Lung (tissue), 16 donors: ENCODE results near the gene EVX1. TPM values are rescaled to one million over a fixed set of nuclear protein-coding genes. Genes with fewer than 3 reads are reported as not detected.

Experiments used
- ATAC-seq: fragments of 200-7000 bp; cut with Tn5 transposase; one replicate; pipeline ENCODE4 v1.9.1; 2020; ENCODE audit warnings: moderate number of reproducible peaks; ENCODE audit not compliant: insufficient read depth, low FRiP score
- DNase-seq, 3 donors: peaks; one replicate each; pipeline ENCODE4 v3.0.0-alpha.2; 2013 to 2017
- H3K27ac ChIP-seq, 2 donors: one replicate each; pipeline ENCODE4 v1.5.1; 2013; ENCODE audit warnings: mild to moderate bottlenecking in 2 of 2, moderate library complexity in 2 of 2, control low read depth in 1 of 2, inconsistent platforms in 1 of 2, low read depth in 1 of 2, low read length in 1 of 2
- H3K27me3 ChIP-seq, 3 donors: one replicate each; pipeline ENCODE4 v1.5.1; 2013; ENCODE audit warnings: low read length in 2 of 3; ENCODE audit not compliant: control insufficient read depth in 3 of 3, insufficient read depth in 3 of 3
- H3K36me3 ChIP-seq, 4 donors: one replicate each; pipeline ENCODE4 v1.5.1; 2013; ENCODE audit warnings: low read length in 4 of 4, mild to moderate bottlenecking in 1 of 4, moderate library complexity in 1 of 4; ENCODE audit not compliant: control insufficient read depth in 4 of 4, insufficient read depth in 4 of 4
- H3K4me1 ChIP-seq, 5 donors: one replicate each; pipeline ENCODE4 v1.5.1; 2013; ENCODE audit warnings: low read length in 5 of 5, mild to moderate bottlenecking in 2 of 5, moderate library complexity in 1 of 5; ENCODE audit not compliant: control insufficient read depth in 5 of 5, insufficient read depth in 5 of 5
- H3K4me3 ChIP-seq: one replicate; pipeline ENCODE4 v1.5.1; 2013; ENCODE audit warnings: mild to moderate bottlenecking, control low read depth, moderate library complexity
- H3K9ac ChIP-seq, 2 donors: one replicate each; pipeline ENCODE4 v1.5.1; 2013; ENCODE audit warnings: low read length in 2 of 2, control low read depth in 1 of 2; ENCODE audit not compliant: insufficient read depth in 1 of 2
- H3K9me3 ChIP-seq, 4 donors: one replicate each; pipeline ENCODE4 v1.5.1; 2013; ENCODE audit warnings: low read length in 3 of 4, mild to moderate bottlenecking in 1 of 4, moderate library complexity in 1 of 4; ENCODE audit not compliant: control insufficient read depth in 4 of 4, insufficient read depth in 3 of 4
- WGBS, 2 donors: extraction: QIAGEN DNeasy Blood & Tissue Kit; methylation state at CpG; one replicate each; pipeline ENCODE4 v1.1.7; 2013; 5-methylcytosine and 5-hydroxymethylcytosine counted together
- long read RNA-seq, 5 donors: transcript quantifications; one replicate each; lab custom pipeline, GENCODE V29; 2026
- polyA plus RNA-seq, 2 donors: library from polyadenylated mRNA; stranded (reverse); fragments of 200-250 nt; gene quantifications; one replicate each; pipeline ENCODE4 v1.2.1, GENCODE V29; 2013
- total RNA-seq, 2 donors: library from RNA; depleted of rRNA in 1 of 2; stranded (reverse); fragments of >200 nt in 1 of 2; gene quantifications; one replicate each; pipeline ENCODE4 v1.2.1, GENCODE V29; 2014 to 2021
- TF ChIP-seq, protein P1 (sequence below): IDR thresholded peaks from 2 replicates; pipeline ENCODE4 v1.5.1; 2012; ENCODE audit warnings: mild to moderate bottlenecking; ENCODE audit errors: control extremely low read depth, extremely low read depth
- donor health status: control.
- donor health status: control.
- donor health status: Bipolar disorder and iron deficiency.
- donor health status: healthy.
- donor health status: DM: yes; HTN: yes; CAD: no.

EVX1 gene
- not detected for total RNA-seq
- not detected for polyA plus RNA-seq
- long read RNA-seq, donor 1, result 0 reads
- long read RNA-seq, donor 2, result 0 reads
- long read RNA-seq, donor 3, result 0 reads
- long read RNA-seq, donor 4, result 0 reads
- long read RNA-seq, donor 5, result 0 reads

DNA sequence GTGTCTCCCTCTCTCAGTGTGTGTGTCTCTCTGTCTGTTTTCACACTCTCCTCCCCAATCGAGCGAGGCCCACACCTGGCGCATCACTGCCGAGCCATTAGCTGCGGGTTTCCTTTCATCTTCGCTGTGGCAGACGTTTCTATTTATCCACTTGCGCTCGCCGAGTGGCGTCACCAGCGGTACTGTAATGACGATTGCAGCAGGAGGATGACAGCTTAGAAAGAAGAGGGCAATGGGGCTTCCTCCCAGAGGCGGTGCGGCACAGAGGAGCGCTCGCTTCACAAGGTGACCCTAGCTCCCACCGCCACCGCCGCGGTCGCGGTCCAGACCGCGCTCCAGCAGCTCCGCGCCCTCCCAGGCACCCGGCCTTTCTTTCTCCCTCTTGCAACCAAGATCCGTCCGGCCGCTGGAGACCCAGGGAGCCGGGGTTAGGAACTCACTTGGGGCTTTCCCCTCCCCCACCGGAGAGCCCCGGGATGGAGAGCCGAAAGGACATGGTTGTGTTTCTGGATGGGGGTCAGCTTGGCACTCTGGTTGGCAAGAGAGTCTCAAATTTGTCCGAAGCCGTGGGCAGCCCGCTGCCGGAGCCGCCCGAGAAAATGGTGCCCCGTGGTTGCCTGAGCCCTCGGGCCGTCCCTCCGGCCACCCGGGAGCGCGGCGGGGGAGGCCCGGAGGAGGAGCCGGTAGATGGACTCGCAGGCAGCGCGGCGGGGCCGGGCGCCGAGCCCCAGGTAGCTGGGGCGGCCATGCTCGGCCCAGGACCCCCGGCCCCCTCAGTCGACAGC, at the start of gene EVX1:
TSS of gene EVX1 (plus strand) at position 248 of the 785 bp plus-strand sequence. CDS start at position 477, 229 bp downstream.
- no peak within 1 kb of the TSS for H3K9ac ChIP-seq
- peaks cover 0 to 16% (median 0%) of the 10 kb centered on the region in 4 donors for H3K9me3 ChIP-seq
- H3K4me1 ChIP-seq, result peaks cover 0 to 42% (median 0%) of the 10 kb centered on the region in 5 donors
- H3K4me3 ChIP-seq, result no peak within 1 kb of the TSS
- TF ChIP-seq, protein P1, sequence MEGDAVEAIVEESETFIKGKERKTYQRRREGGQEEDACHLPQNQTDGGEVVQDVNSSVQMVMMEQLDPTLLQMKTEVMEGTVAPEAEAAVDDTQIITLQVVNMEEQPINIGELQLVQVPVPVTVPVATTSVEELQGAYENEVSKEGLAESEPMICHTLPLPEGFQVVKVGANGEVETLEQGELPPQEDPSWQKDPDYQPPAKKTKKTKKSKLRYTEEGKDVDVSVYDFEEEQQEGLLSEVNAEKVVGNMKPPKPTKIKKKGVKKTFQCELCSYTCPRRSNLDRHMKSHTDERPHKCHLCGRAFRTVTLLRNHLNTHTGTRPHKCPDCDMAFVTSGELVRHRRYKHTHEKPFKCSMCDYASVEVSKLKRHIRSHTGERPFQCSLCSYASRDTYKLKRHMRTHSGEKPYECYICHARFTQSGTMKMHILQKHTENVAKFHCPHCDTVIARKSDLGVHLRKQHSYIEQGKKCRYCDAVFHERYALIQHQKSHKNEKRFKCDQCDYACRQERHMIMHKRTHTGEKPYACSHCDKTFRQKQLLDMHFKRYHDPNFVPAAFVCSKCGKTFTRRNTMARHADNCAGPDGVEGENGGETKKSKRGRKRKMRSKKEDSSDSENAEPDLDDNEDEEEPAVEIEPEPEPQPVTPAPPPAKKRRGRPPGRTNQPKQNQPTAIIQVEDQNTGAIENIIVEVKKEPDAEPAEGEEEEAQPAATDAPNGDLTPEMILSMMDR, result no peak
- 3 to 4% methylated on average over 54 to 62 of the region's 62 CpGs for WGBS, 2 donors
- H3K36me3 ChIP-seq, result no peaks in the 10 kb centered on the region
- DNase-seq (no peak), ATAC-seq (no peak)
- H3K27me3 ChIP-seq, result peaks cover 3 to 87% (median 85%) of the 10 kb centered on the region in 3 donors
- H3K27ac ChIP-seq, result no peak within 1 kb of the TSS

DNA sequence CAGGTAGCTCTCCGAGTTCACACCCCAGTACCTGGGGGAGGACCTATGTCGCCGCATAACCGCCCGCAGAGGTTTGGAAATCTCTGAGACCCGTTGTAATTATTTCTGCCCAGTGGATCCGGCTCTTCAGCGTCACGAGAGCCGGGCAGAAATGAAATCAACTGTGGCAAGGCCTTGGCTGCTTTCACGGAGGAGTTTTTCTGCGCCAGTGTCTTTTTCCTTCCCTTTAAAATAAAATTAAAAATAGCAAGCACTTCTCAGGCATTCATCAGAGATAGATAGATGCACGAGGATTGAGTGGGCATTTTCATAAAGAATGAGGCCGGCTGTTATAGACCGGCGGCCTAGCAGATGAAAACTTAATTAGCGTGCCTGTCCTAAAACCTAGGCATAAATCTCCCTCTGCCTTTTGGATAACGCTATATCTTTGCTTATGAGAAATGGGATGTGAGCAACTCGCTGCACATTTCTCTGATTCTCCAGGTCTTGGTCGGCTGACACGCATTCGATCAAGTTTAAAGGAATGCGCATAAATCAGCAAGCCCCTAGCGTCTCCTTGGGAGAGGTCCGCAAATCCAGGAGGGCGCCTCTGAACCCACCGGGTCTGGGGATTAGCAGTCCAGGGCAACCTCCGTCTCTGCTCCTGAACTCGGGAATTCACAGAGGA, 49.1 kb upstream of the EVX1 start:
- peaks cover 0 to 22% (median 10%) of the 10 kb centered on the region in 5 donors for H3K4me1 ChIP-seq
- ATAC-seq (no peak), DNase-seq (peak in 2 of 3 donors; percentile 20 to 49)
- WGBS, 2 donors, result 12 to 18% methylated on average over 29 of the region's 29 CpGs
- no peak overlapping the region for H3K4me3 ChIP-seq
- H3K27me3 ChIP-seq, result peaks cover 3 to 98% (median 94%) of the 10 kb centered on the region in 3 donors
- no peak overlapping the region for H3K9ac ChIP-seq
- peaks cover 0 to 8% (median 0%) of the 10 kb centered on the region in 4 donors for H3K9me3 ChIP-seq
- no peaks in the 10 kb centered on the region for H3K36me3 ChIP-seq
- no peak overlapping the region for H3K27ac ChIP-seq
- TF ChIP-seq, protein P1, result no peak

GRCh38 chr7:27194002-27194352, 48.6 kb upstream of the EVX1 start:
- peaks cover 0 to 23% (median 9%) of the 10 kb centered on the region in 5 donors for H3K4me1 ChIP-seq
- no peak for DNase-seq

More at GRCh38 chr7:27194002-27194352, 48.6 kb upstream of the EVX1 start:
- Histone ChIP-seq H3K9ac (no peak overlapping the region), H3K9me3 (peaks cover 0 to 8% (median 0%) of the 10 kb centered on the region in 4 donors), H3K4me3 (no peak overlapping the region), H3K36me3 (no peaks in the 10 kb centered on the region), H3K27me3 (peaks cover 3 to 98% (median 96%) of the 10 kb centered on the region in 3 donors), H3K27ac (no peak overlapping the region)
- 23 to 39% methylated on average over 2 of the region's 2 CpGs for WGBS, 2 donors
- no peak for ATAC-seq
- TF ChIP-seq, protein P1, result no peak
